Neural crest cell (in vitro differentiated cells): Measurements from ENCODE around the gene RGL1. TPM values are rescaled to one million over a fixed set of nuclear protein-coding genes. Genes with fewer than 3 reads are reported as not detected.

Experiments
- DNase-seq: peaks from one replicate; pipeline ENCODE4 v3.0.0; 2021; ENCODE audit warnings: low read depth, mixed read lengths, low spot score
- H3K27ac Mint-ChIP-seq: one replicate; pipeline ENCODE4 v1.8.0; 2021; ENCODE audit warnings: mild to moderate bottlenecking, mixed read lengths; ENCODE audit not compliant: unreplicated experiment
- H3K27me3 Mint-ChIP-seq: 2 replicates; pipeline ENCODE4 v1.8.0; 2021; ENCODE audit warnings: low read depth, mild to moderate bottlenecking, mixed read lengths
- H3K36me3 Mint-ChIP-seq: 2 replicates; pipeline ENCODE4 v1.8.0; 2021; ENCODE audit warnings: low read depth, mild to moderate bottlenecking, mixed read lengths
- H3K4me1 Mint-ChIP-seq: 2 replicates; pipeline ENCODE4 v1.8.0; 2021; ENCODE audit warnings: mixed read lengths
- H3K4me3 Mint-ChIP-seq: one replicate; pipeline ENCODE4 v1.8.0; 2021; ENCODE audit warnings: mild to moderate bottlenecking, mixed read lengths
- H3K9me3 Mint-ChIP-seq: 2 replicates; pipeline ENCODE4 v1.8.0; 2021; ENCODE audit warnings: mixed read lengths
- CTCF ChIP-seq: fragments of 200-600 bp; sonication (generic); conservative IDR thresholded peaks from 2 replicates; pipeline ENCODE4 v1.5.0; 2021; ENCODE audit warnings: antibody characterized with exemption, mild to moderate bottlenecking
- total RNA-seq: library from RNA; stranded (reverse); gene quantifications from 2 replicates; pipeline ENCODE4 v1.2.1, GENCODE V29; 2021

The RGL1 gene
- total RNA-seq, 1 donor from 2014 or later, result 13.6 TPM

- H3K9me3 Mint-ChIP-seq, result peaks cover 20% of the 10 kb centered on the region
Observed at GRCh38 chr1:183774938-183775337, 30.0 kb upstream of the RGL1 start.

GRCh38 chr1:183776731-183777130 lies 28.2 kb upstream of the RGL1 start:
- Mint-ChIP-seq H3K36me3 (peaks cover 32% of the 10 kb centered on the region), H3K27ac (no peak overlapping the region), H3K27me3 (no peaks in the 10 kb centered on the region), H3K4me1 (peaks cover 10% of the 10 kb centered on the region), H3K9me3 (peaks cover 20% of the 10 kb centered on the region), H3K4me3 (no peak overlapping the region)
- no peak for TF ChIP-seq CTCF
- no peak for DNase-seq

More at GRCh38 chr1:183774938-183775337, 30.0 kb upstream of the RGL1 start:
- Mint-ChIP-seq H3K4me1 (peaks cover 10% of the 10 kb centered on the region), H3K27ac (no peak overlapping the region), H3K36me3 (peaks cover 43% of the 10 kb centered on the region), H3K4me3 (no peak overlapping the region), H3K27me3 (no peaks in the 10 kb centered on the region)
- no peak for TF ChIP-seq CTCF
- no peak for DNase-seq

GRCh38 chr1:183777328-183777727 lies 27.6 kb upstream of the RGL1 start:
- Mint-ChIP-seq H3K4me3 (no peak overlapping the region), H3K4me1 (peaks cover 10% of the 10 kb centered on the region), H3K27ac (no peak overlapping the region), H3K9me3 (peaks cover 20% of the 10 kb centered on the region), H3K36me3 (peaks cover 29% of the 10 kb centered on the region), H3K27me3 (no peaks in the 10 kb centered on the region)
- DNase-seq, result no peak
- TF ChIP-seq CTCF, result no peak

GRCh38 chr1:183778045-183778444 lies 26.9 kb upstream of the RGL1 start:
- no peak for TF ChIP-seq CTCF
- H3K4me3 Mint-ChIP-seq, result no peak overlapping the region
- H3K4me1 Mint-ChIP-seq, result peaks cover 10% of the 10 kb centered on the region
- H3K27me3 Mint-ChIP-seq, result no peaks in the 10 kb centered on the region
- DNase-seq, result no peak
- H3K27ac Mint-ChIP-seq, result no peak overlapping the region
- H3K36me3 Mint-ChIP-seq, result peaks cover 26% of the 10 kb centered on the region
- H3K9me3 Mint-ChIP-seq, result peaks cover 18% of the 10 kb centered on the region

- H3K36me3 Mint-ChIP-seq, result peaks cover 19% of the 10 kb centered on the region
- H3K4me1 Mint-ChIP-seq, result peaks cover 13% of the 10 kb centered on the region
- H3K9me3 Mint-ChIP-seq, result peaks cover 15% of the 10 kb centered on the region
- no peak for TF ChIP-seq CTCF
- no peak for DNase-seq
- no peaks in the 10 kb centered on the region for H3K27me3 Mint-ChIP-seq
- peak overlapping the region; percentile 37 for H3K27ac Mint-ChIP-seq
- no peak overlapping the region for H3K4me3 Mint-ChIP-seq
Observed at GRCh38 chr1:183778568-183779433, 26.1 kb upstream of the RGL1 start.
